GM12801 (cell line): Measurements from ENCODE around the gene AHRR.

ENCODE experiments used
- TF ChIP-seq, protein P1 (sequence below): IDR thresholded peaks from one replicate; pipeline ENCODE4 v1.5.1; 2011; ENCODE audit warnings: control low read depth; ENCODE audit not compliant: insufficient read length; ENCODE audit errors: extremely low read depth

The AHRR gene

DNA sequence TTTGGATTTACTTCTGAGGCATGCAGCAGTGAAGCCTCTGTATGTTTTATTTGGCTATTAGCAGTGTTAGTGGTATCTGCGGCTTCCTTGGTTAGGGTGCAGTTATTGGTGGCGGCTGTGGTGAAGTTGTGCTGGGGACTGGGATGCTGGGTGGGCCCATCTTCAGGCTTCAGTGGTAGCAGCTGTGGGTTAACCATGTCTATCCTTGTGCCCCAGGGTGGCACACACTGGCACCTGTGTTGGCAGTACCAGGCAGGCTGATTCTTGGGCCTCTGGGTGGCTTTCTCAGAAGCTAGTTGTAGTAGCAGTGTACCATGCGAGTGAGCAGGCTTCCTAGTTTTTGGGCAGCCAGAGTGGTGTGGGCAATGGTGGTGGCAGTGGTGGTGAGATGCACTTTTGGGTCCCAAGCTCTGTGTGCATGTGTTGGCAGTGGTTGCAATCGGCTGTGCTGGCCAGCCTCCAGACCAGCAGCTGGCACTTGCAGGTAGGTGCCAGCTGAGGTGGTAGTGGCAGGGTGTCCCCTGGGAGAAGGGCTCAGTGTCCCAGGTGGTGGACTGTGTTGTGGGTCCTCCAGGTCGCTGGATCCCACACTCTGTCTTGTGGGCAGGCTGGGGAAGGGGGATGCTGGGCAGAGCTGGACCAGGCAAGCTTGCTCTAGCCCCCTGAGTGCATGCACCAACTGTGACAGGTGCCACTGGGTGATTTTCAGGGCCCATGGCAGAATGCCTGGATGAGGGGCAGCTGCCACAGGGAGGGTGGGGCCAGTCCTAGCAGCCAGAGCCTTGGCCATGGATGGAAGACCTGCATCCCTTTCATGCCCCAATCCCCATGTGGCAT, 13.6 kb downstream of the AHRR start:
- TF ChIP-seq, protein P1, sequence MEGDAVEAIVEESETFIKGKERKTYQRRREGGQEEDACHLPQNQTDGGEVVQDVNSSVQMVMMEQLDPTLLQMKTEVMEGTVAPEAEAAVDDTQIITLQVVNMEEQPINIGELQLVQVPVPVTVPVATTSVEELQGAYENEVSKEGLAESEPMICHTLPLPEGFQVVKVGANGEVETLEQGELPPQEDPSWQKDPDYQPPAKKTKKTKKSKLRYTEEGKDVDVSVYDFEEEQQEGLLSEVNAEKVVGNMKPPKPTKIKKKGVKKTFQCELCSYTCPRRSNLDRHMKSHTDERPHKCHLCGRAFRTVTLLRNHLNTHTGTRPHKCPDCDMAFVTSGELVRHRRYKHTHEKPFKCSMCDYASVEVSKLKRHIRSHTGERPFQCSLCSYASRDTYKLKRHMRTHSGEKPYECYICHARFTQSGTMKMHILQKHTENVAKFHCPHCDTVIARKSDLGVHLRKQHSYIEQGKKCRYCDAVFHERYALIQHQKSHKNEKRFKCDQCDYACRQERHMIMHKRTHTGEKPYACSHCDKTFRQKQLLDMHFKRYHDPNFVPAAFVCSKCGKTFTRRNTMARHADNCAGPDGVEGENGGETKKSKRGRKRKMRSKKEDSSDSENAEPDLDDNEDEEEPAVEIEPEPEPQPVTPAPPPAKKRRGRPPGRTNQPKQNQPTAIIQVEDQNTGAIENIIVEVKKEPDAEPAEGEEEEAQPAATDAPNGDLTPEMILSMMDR, result no peak

DNA sequence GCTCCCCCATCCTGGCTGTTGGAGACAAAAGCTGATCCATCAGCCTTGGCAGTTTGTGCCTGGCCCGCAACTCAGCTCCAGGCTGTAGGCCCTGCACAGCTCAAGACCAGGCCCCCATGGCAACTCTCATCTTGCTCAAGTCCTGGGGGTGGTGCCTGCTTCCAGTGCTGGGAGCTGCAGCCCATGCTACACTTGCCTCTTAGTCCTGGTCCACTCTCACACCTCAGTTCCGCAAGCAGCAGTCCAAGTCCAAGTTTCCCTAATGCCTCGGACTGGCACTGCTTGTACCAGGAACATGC, 14.2 kb downstream of the AHRR start:
- TF ChIP-seq, protein P1, result no peak

DNA sequence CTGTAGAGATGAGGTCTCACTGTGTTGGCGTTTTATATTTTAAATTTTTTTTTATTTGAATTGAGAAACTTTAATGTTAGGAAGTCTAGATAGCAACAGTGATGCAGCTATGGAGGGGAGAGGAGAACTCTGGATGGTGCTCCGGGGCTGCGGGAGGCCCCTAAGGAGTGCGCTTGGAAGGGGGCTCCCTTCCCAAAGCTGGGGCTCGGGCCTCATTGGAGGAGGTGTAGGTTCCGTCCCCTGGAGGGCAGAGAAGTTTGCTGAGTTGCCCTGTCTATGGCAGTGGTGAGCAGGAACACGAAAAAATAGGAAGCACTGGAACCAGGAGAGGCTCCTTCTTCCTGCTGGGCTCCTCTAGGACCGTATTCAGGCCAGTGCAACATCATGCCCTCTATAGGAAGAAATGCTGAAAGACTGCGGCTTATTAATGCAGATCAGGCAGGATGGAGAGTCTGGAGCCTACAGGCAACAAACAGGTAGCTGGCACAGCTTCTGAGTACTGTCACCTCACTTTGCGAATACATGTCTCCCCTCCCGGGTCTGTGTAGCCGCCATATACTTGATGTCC, 16.1 kb downstream of the AHRR start:
- TF ChIP-seq, protein P1, result no peak

DNA sequence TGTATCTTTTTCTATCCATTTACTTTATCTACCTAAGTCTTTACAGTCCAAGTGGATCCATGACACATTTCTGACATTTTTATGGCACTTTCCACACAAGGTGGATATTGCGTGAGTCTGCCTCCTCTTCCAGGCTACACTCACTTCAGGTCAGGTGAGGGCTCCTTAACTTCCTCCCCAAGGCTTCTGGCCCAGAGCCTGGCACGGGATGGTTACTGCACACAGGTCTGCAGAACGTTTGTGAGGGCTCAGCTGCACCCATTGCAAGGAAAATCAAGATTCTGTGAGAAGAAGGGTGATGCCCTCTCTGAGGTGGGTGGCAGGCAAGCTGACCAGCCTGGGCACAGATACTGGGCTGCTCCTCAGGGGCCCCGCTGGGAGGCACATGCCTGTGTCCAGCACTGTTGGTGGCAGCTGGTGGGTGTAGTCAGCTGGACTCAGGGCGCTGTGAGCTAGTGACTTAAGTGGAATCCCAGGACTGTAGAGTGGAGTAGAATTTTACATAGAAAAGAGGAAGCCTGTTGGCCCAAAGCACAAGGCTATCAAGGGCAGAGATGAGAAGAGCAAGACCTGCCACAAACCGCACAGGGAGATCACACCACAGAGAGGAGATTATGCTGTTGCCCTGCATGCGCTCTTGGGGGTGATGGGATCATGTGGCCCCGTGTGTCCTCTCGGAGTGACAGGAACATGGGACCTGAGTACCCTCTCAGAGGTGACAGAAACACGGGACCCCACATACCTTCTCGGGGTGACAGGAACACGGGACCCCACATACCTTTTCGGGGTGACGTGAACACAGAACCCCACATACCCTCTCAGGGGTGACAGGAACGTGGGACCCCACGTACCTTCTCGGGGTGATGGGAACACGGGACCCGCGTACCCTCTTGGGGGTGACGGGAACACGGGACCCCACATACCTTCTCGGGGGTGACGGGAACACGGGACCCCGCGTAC, 21.3 kb downstream of the AHRR start:
- TF ChIP-seq, protein P1, result no peak

DNA sequence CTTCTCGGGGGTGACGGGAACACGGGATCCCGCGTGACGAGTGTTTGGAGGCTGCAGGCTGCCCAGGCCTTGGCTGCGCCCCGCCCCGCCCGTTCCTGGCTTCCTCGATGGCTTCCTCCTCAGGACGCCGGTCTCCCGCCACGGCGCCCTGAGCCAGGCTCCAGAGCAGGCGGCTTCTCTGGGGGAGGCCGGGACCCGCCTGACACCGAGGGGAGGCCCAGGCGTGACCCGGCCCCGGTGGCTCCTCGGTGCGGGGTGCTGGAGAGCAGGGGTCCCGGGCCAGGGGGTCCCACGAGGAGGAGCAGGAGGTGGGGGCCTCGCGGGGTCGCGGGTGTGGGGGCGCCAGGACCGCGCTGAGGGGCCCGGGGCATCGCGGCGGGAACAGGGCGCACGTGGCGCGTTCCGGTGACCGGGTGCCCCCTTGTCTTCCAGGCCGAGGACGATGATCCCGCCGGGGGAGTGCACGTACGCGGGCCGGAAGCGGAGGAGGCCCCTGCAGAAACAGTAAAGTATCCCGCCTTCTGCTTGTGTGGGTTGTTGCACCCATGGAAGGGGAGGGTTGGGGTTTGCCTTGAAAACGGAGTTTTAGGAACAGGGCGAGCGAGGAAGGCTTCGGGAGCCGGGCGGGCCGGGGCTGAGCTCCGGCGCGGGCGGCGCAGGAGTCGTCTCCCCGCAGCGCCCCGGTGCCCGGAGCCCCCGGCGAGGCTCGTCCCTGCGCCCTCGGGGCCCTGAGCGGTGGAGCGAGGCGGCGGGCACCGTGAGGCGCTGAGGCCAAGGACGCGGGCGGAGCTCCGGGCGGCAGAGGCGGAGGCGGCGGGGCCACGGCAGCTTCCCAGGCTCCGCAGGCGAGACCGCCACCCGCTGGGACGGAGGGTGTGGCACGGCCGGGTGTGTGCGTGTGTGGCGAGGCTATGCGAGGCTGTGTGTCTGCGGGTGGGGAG, 22.2 kb downstream of the AHRR start:
- TF ChIP-seq, protein P1, result no peak

DNA sequence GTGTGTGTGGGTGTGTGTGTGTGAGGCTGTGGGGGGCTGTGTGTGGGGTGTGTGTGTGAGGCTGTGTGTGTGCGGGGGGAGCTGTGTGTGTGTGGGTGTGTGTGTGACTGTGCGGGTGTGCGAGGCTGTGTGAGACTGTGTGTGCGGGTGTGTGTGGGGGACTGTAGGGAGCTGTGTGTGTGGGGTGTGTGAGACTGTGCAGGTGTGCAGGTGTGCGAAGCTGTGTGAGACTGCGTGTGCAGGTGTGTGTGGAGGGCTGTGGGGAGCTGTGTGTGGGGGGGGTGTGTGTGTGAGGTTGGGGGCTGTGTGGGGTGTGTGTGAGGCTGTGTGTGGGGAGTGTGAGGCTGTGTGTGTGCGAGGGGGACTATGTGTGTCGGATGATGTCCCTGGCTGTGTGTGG, 23.2 kb downstream of the AHRR start:
- TF ChIP-seq, protein P1, result no peak
